ENCODE measurements around the gene ZNF497.

The ZNF497 gene

GRCh38 chr19:58386576-58387337, 24.2 kb upstream of the ZNF497 start, which contains the start of gene RPS5:
Gene RPS5 (plus strand): TSS chr19:58387269. CDS start chr19:58388138, 869 bp downstream.
- TF ChIP-seq, protein P1, sequence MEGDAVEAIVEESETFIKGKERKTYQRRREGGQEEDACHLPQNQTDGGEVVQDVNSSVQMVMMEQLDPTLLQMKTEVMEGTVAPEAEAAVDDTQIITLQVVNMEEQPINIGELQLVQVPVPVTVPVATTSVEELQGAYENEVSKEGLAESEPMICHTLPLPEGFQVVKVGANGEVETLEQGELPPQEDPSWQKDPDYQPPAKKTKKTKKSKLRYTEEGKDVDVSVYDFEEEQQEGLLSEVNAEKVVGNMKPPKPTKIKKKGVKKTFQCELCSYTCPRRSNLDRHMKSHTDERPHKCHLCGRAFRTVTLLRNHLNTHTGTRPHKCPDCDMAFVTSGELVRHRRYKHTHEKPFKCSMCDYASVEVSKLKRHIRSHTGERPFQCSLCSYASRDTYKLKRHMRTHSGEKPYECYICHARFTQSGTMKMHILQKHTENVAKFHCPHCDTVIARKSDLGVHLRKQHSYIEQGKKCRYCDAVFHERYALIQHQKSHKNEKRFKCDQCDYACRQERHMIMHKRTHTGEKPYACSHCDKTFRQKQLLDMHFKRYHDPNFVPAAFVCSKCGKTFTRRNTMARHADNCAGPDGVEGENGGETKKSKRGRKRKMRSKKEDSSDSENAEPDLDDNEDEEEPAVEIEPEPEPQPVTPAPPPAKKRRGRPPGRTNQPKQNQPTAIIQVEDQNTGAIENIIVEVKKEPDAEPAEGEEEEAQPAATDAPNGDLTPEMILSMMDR (IDR thresholded peaks at IDR 0.05): no peak

DNA sequence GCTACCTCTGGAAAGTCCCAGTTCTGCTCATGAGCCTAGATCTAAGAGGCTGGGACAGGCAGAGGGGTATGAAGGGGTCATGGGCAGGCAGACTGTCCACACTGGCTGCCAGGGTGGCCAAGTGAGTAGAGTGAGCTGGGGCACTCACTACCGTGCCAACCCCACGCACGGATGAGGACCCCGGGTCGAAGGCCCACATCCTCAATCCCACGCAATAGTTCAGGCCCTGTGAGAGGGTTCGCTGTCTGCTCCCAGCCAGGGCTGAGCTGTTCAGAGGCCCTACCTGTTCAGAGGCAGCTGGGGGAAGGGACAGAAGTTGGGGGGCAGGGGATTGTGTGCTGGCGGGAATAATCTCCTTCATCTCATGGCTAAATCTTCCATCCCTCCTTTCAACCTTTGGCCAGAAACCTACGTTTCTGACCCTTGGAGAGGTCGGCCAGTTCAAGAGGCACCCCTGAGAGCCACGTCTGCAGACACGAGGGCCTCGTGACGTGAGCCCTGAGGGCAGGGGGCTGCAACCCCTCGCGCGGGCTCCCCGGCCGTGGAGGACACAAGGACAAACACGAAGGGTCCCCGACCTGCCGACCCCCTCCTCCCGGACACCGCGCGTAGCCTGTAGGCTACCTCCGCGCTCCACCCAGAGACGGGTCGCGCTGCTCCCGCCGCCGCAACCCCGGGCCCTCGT, 23.5 kb upstream of the ZNF497 start:
- TF ChIP-seq, protein P1 (IDR thresholded peaks at IDR 0.05): no peak

DNA sequence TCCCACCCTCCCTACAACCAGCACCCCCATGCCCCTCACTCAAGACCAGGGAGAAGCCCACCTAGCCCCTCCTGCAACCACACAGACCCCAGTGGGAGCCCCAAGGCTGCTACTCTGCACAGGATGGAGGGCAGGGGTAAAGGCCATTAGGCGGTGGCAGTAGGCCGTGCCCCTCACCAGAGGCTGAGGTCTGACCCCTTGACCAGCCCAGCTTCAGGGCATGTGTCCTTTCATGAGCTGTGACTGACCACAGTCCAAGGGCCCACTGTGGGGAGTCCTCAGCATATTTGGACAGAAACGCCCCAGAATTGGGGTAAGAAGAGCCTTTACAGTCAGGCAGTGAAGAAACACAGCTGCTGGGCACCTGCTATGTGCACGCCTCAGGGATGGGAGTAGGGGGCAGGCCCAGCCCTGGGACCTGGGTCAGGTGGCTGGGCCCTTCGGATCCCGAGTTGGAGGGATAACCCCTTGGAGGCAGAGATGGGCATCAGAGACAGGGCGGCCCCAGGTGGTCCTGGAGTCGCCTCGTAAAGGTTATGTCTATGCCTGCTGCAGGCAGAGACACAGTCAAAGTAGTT, 22.9 kb upstream of the ZNF497 start:
- TF ChIP-seq, protein P1 (IDR thresholded peaks at IDR 0.05): no peak

DNA sequence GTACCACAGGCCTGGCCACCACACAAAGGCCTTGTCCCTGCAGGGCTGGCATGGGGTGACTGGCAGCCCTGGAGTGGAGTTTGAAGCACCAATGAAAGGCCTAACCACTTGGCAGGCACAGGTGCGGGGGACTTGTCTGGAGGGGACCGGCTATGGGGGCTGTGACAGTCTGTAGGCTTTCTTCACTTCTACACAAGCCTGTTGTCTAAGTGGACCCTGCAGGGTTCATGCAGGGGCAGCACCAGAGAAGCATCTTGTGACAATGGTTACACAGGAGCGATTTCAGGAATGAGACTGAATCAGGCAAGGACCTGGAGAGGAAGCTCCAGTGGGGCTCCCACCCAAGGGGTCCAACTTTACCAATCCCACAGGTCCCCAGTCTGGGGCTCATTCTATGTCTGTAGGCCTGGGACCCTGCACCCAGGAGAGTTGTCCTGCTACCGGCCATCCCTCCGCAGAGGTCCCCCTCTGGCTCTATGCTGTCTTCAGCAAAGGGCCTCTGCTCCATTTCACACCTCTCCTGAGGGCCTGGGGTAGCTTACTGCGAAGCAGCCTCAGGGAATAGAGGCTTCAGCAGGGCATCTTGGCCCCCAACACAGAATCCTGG, 20.5 kb upstream of the ZNF497 start:
- TF ChIP-seq, protein P1 (IDR thresholded peaks at IDR 0.05): no peak

GRCh38 chr19:58381460-58382212, 19.1 kb upstream of the ZNF497 start:
- TF ChIP-seq, protein P1 (IDR thresholded peaks at IDR 0.05): no peak

GRCh38 chr19:58380662-58381459, 18.3 kb upstream of the ZNF497 start, which contains the start of gene ZNF837:
Gene ZNF837 (minus strand): TSS chr19:58381030. CDS start chr19:58369332, 11,698 bp downstream.
- TF ChIP-seq, protein P1 (IDR thresholded peaks at IDR 0.05): no peak

All from LNCAP (cell line).